GM23248 (cell line): ENCODE measurements around the gene LPCAT2.

Experiments used
- EZH2 ChIP-seq: fragments of 200-600 bp; sonication (generic); IDR thresholded peaks from 2 replicates; pipeline ENCODE4 v1.6.1; 2018; ENCODE audit warnings: antibody characterized with exemption, mild to moderate bottlenecking; ENCODE audit not compliant: insufficient read depth, poor library complexity, severe bottlenecking
- EZH2phosphoT487 ChIP-seq: fragments of 200-600 bp; sonication (generic); IDR thresholded peaks from 2 replicates; pipeline ENCODE4 v1.6.1; 2018; ENCODE audit warnings: antibody characterized with exemption, moderate library complexity, mild to moderate bottlenecking, low read depth; ENCODE audit not compliant: insufficient read depth

GRCh38 chr16:55527885-55528284 lies 19.0 kb downstream of the LPCAT2 start:
- no peak for TF ChIP-seq EZH2
- no peak for TF ChIP-seq EZH2phosphoT487
